T-helper 1 cell (primary cell): ENCODE data around the gene SHLD2.
"Not testable (repeated sequence)": the region's sequence is repeated elsewhere in the genome, so short reads cannot be mapped to it uniquely, and the experiment has no call there.

Source experiments
- DNase-seq, 5 donors: peaks; one replicate each; pipeline ENCODE4 v3.0.0-alpha.2; 2012 to 2020

The SHLD2 gene

GRCh38 chr10:87085537-87085936 is 9.5 kb upstream of the SHLD2 start:
- no peak for DNase-seq

GRCh38 chr10:87089746-87090145 is 5.3 kb upstream of the SHLD2 start:
- DNase-seq, result no peak

GRCh38 chr10:87090779-87091178 is 4.2 kb upstream of the SHLD2 start:
- DNase-seq, result no peak

- peak in 1 of 5 donors; percentile 14 for DNase-seq
Measured at GRCh38 chr10:87092376-87092860, 2.6 kb upstream of the SHLD2 start.

GRCh38 chr10:87092861-87093631 is 2.0 kb upstream of the SHLD2 start:
- peak in 3 of 5 donors; percentile 13 to 79 (median 24) for DNase-seq

GRCh38 chr10:87093632-87094372 is 1.2 kb upstream of the SHLD2 start:
- peak; percentile 33 to 83 (median 57) for DNase-seq

- peak; percentile 56 to 84 (median 63) for DNase-seq
Measured at GRCh38 chr10:87095236-87095945, 385 bp downstream of the SHLD2 start.

GRCh38 chr10:87101996-87102395 is 7.0 kb downstream of the SHLD2 start:
- no peak for DNase-seq

- not testable (repeated sequence) for DNase-seq
Measured at GRCh38 chr10:87104727-87105126, 9.7 kb downstream of the SHLD2 start.

GRCh38 chr10:87105446-87106124 is 10.6 kb downstream of the SHLD2 start:
- no peak for DNase-seq

- DNase-seq, result not testable (repeated sequence)
Measured at GRCh38 chr10:87118122-87118521, 23.1 kb downstream of the SHLD2 start.

GRCh38 chr10:87119029-87119428 is 24.0 kb downstream of the SHLD2 start:
- not testable (repeated sequence) for DNase-seq

GRCh38 chr10:87123351-87123750 is 28.3 kb downstream of the SHLD2 start:
- DNase-seq, result not testable (repeated sequence)

- DNase-seq, result not testable (repeated sequence)
Measured at GRCh38 chr10:87127048-87127447, 32.0 kb downstream of the SHLD2 start.

- not testable (repeated sequence) for DNase-seq
Measured at GRCh38 chr10:87127607-87128156, 32.7 kb downstream of the SHLD2 start.

- DNase-seq, result not testable (repeated sequence)
Measured at GRCh38 chr10:87132176-87132575, 37.2 kb downstream of the SHLD2 start.

GRCh38 chr10:87133936-87134335 is 38.9 kb downstream of the SHLD2 start:
- DNase-seq, result not testable (repeated sequence)

- not testable (repeated sequence) for DNase-seq
Measured at GRCh38 chr10:87134440-87134839, 39.4 kb downstream of the SHLD2 start.

GRCh38 chr10:87137478-87137877 is 42.5 kb downstream of the SHLD2 start:
- DNase-seq, result not testable (repeated sequence)

GRCh38 chr10:87142230-87143108 is 47.5 kb downstream of the SHLD2 start:
- DNase-seq, result not testable (repeated sequence)

- not testable (repeated sequence) for DNase-seq
Measured at GRCh38 chr10:87143109-87143418, 48.1 kb downstream of the SHLD2 start.
